ENCODE measurements around the gene PEX1. TPM values are rescaled to one million over a fixed set of nuclear protein-coding genes. Genes with fewer than 3 reads are reported as not detected.
"Not testable (repeated sequence)": the region's sequence is repeated elsewhere in the genome, so short reads cannot be mapped to it uniquely, and the experiment has no call there.

Gene PEX1
- total and polyA plus RNA-seq, 2 of the 13 experiments (the other 11 are each of a cell fraction or from before 2014, with no cell fraction given): 16.6 to 22.4 TPM

GRCh38 chr7:92485267-92485892, 42.9 kb downstream of the PEX1 start (continued):
- TF ChIP-seq NR0B2 (CRISPR knock-in tag; IDR thresholded peaks at IDR 0.05): no peak

GRCh38 chr7:92484226-92484625, 44.1 kb downstream of the PEX1 start:
- H4K20me1 ChIP-seq (ENCODE audit: insufficient read depth, low read length); H3K9ac ChIP-seq (ENCODE audit: insufficient read depth, low read depth, low read length); DNase-seq (ENCODE audit: low spot score); H3K9me3 ChIP-seq (ENCODE audit: low read length); ATAC-seq; H3K79me2 ChIP-seq (ENCODE audit: insufficient read depth, low read length); intact Hi-C loops (cut with micrococcal nuclease; ENCODE audit: unreplicated experiment); H3K4me1 ChIP-seq (ENCODE audit: insufficient read depth, low read length); CTCF ChIA-PET (ENCODE audit: low intra/inter-chr PET ratio, low total read pairs); H2AFZ ChIP-seq (ENCODE audit: low read length); BruUV-seq (replicated peaks); H3K27ac ChIP-seq (ENCODE audit: extremely low read length, insufficient read depth, low read length); FAIRE-seq; H3K4me2 ChIP-seq (ENCODE audit: low read depth, low read length); H3K27me3 ChIP-seq (ENCODE audit: control insufficient read depth in 1 of 2, insufficient read depth in 2 of 2, low read length in 2 of 2); H3K4me3 ChIP-seq (replicated peaks in 1 of 3; ENCODE audit: insufficient read depth in 1 of 3, low read depth in 2 of 3, low read length in 3 of 3); POLR2A ChIA-PET; in situ Hi-C loops (cut with HindIII; ENCODE audit: extremely low pct_ligation_motif_present, low pct_unique_long_range_greater_than_20kb): not testable (repeated sequence)
- H3K36me3 ChIP-seq (replicated peaks in 1 of 2; ENCODE audit: control insufficient read depth in 1 of 2, insufficient read depth in 2 of 2, low read length in 2 of 2): peaks cover 4 to 14% of the 10 kb centered on the region in 2 experiments; a peak in 4 of 5 replicates
- 89% methylated on average over 6 of the region's 6 CpGs for WGBS (ENCODE audit: low lambda C conversion rate)

- H3K79me2 ChIP-seq (ENCODE audit: insufficient read depth, low read length); H3K4me2 ChIP-seq (ENCODE audit: low read depth, low read length); in situ Hi-C loops (cut with HindIII; ENCODE audit: extremely low pct_ligation_motif_present, low pct_unique_long_range_greater_than_20kb); FAIRE-seq; BruUV-seq (replicated peaks); H4K20me1 ChIP-seq (ENCODE audit: insufficient read depth, low read length); POLR2A ChIA-PET; intact Hi-C loops (cut with micrococcal nuclease; ENCODE audit: unreplicated experiment); H3K4me1 ChIP-seq (ENCODE audit: insufficient read depth, low read length); H3K4me3 ChIP-seq (replicated peaks in 1 of 3; ENCODE audit: insufficient read depth in 1 of 3, low read depth in 2 of 3, low read length in 3 of 3); H2AFZ ChIP-seq (ENCODE audit: low read length); CTCF ChIA-PET (ENCODE audit: low intra/inter-chr PET ratio, low total read pairs); H3K27me3 ChIP-seq (ENCODE audit: control insufficient read depth in 1 of 2, insufficient read depth in 2 of 2, low read length in 2 of 2); H3K9me3 ChIP-seq (ENCODE audit: low read length); H3K27ac ChIP-seq (ENCODE audit: extremely low read length, insufficient read depth, low read length); DNase-seq (ENCODE audit: low spot score); ATAC-seq; H3K9ac ChIP-seq (ENCODE audit: insufficient read depth, low read depth, low read length): not testable (repeated sequence)
- WGBS (ENCODE audit: low lambda C conversion rate): 82% methylated on average over 6 of the region's 6 CpGs
- peaks cover 4 to 14% of the 10 kb centered on the region in 2 experiments; a peak in 3 of 5 replicates for H3K36me3 ChIP-seq (replicated peaks in 1 of 2; ENCODE audit: control insufficient read depth in 1 of 2, insufficient read depth in 2 of 2, low read length in 2 of 2)
Observed at GRCh38 chr7:92483624-92484023, 44.7 kb downstream of the PEX1 start.

GRCh38 chr7:92479146-92479545, 49.2 kb downstream of the PEX1 start:
- H3K79me2 ChIP-seq (ENCODE audit: insufficient read depth, low read length); H3K4me3 ChIP-seq (replicated peaks in 1 of 3; ENCODE audit: insufficient read depth in 1 of 3, low read depth in 2 of 3, low read length in 3 of 3); POLR2A ChIA-PET; H3K27me3 ChIP-seq (ENCODE audit: control insufficient read depth in 1 of 2, insufficient read depth in 2 of 2, low read length in 2 of 2); H3K9me3 ChIP-seq (ENCODE audit: low read length); H3K36me3 ChIP-seq (replicated peaks in 1 of 2; ENCODE audit: control insufficient read depth in 1 of 2, insufficient read depth in 2 of 2, low read length in 2 of 2); ATAC-seq; H3K9ac ChIP-seq (ENCODE audit: insufficient read depth, low read depth, low read length); CTCF ChIA-PET (ENCODE audit: low intra/inter-chr PET ratio, low total read pairs); BruUV-seq (replicated peaks); H3K4me2 ChIP-seq (ENCODE audit: low read depth, low read length); H3K4me1 ChIP-seq (ENCODE audit: insufficient read depth, low read length); intact Hi-C loops (cut with micrococcal nuclease; ENCODE audit: unreplicated experiment); H2AFZ ChIP-seq (ENCODE audit: low read length); DNase-seq (ENCODE audit: low spot score); H3K27ac ChIP-seq (ENCODE audit: extremely low read length, insufficient read depth, low read length); in situ Hi-C loops (cut with HindIII; ENCODE audit: extremely low pct_ligation_motif_present, low pct_unique_long_range_greater_than_20kb); H4K20me1 ChIP-seq (ENCODE audit: insufficient read depth, low read length); FAIRE-seq: not testable (repeated sequence)
- WGBS (ENCODE audit: low lambda C conversion rate): 84% methylated on average over 4 of the region's 4 CpGs
